HUDEP-2 (cell line): ENCODE results near the gene ATRIP.
A peak's percentile ranks its signal among the peaks of the same experiment; 100 is the strongest.

Experiments used
- DNase-seq, 76 experiments: peaks; one replicate each; lab custom pipeline; 2025; ENCODE audit not compliant: unreplicated experiment in 76 of 76; lab: John Stamatoyannopoulos, UW

ATRIP gene

DNA sequence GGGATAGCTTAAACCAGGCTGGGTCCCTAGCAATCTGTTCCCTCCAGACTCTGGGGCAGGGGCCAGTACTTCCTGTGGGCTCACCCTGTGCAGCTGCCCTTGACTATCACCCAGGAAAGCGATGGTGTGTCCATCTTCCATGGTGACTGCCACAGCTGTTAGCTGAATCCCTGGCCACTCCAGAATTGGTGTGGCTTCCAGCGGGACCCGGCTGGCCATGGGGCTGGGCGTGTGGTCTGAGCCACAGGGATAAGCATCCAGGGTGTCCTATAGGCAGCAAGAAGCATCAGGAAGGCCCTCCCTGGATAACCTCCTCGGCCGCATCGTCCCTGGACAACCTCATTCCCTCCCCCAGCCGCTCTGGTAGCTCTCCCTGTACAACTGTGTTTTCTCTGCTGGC lies 23.9 kb upstream of the ATRIP start:
- DNase-seq = no peak

DNA sequence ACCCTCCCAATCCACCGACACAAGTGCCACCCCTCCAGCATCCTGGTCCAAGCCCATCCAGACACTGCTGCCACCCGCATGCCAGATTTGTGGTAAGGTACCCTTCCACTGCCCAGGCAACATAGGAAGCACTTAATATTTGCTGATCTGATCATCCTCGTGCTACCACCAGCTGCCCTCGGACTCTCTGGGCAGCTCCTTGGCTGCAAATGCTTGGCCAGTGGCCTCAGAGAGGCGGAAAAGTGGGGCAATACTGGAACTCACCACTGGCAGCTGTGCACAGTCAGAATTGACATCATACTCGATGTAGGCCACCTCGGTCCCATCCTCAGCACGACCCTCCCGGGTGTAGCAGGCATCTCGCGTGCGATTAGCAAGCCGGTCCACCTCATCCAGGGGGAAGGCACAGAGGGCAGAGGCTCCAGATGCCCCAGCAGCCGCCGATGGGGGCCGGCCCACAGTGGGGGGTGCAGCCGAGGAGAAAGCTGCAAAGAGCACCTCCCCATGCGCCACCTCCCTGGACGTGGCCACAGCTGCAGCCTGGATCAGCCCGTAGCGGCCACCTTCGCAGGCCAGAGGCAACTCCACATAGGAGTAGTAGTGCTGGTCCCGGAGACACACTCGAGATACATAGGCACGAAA lies 23.2 kb upstream of the ATRIP start:
- no peak for DNase-seq

DNA sequence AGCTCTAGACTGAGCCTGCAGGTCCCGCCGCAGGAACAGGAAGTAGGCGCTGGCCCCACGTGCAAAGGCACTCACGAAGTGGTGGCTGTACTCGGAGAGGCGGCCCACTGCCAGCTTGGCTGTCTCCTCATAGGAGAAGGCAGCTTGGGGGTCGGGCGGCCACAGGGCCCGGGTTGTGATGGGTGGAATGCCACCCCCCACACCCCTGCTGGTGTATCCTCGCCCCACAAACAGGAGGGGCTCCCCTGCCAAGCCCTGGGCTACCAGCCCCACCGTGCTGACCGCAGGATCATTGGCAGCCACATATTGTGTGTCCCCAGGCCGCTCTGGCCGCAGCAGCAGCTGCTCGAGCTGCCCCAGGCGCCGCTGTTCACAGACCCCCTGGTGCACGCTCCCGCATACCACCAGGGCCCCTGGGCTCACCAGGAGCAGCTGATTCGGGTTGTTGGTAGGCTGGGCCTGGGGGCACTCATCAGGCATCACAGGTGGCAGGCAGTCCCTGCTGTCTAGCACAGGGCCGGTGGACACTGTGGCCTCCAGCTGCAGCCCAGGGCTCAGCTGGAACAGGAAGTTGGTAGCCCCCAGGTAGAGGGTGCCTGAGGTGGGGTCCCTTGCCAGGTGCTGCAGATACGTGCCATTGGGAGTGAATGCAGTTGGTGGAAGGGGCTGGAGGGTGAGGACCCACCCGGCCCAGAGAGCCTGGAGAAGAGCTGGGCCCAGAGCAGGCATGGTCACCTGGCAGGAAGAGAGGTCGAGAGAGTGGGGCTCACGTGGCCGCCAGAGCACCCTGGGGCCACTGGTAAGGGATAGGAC lies 22.4 kb upstream of the ATRIP start:
- no peak for DNase-seq

- DNase-seq = no peak
Observed at GRCh38 chr3:48425281-48425812, 21.2 kb upstream of the ATRIP start.

- DNase-seq = no peak
Observed at GRCh38 chr3:48426401-48426909, 20.1 kb upstream of the ATRIP start.

GRCh38 chr3:48426944-48427629 lies 19.4 kb upstream of the ATRIP start:
- no peak for DNase-seq

DNA sequence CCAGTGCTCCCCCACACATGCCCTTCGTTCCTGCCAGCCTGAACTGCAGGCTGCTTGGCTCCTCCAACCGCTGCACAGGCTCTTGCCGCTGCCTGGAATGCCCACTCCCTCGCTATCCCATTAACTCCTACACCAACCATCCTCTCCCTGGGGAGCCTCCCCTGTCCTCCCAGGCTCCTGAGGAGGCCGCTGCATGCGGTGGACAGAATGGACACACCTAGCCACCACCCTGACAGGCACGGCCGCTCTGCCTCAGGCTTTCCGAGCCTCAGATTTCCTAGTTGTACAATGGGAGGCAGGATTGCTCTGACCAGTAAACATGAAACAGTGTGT lies 18.9 kb upstream of the ATRIP start:
- DNase-seq = no peak

DNA sequence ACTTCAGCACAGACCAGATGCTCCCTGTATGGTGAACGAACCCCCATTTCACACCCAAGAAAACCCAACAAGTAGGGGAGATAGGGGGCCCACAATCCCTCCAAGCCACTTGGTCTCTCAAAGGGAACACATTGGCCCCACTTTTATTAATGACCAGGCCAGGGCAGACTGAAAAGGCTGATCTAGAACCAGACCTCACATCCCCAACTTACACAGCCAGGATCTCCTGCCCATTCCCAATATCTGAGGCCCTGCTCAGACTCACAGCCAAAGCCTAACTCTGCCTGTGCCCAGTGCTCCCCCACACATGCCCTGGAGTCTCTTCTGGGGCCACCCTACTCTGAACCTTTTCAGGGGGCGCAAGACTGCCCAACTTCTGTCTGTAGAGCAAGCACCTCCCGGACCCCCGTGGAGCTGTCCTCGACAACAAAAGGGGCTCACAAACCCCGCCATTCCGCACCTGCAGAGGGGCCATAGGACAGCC lies 18.4 kb upstream of the ATRIP start:
- DNase-seq = no peak

- no peak for DNase-seq
Observed at GRCh38 chr3:48428572-48429316, 17.8 kb upstream of the ATRIP start.

GRCh38 chr3:48429317-48429959 lies 17.1 kb upstream of the ATRIP start:
- DNase-seq = peak in 4 of 76 experiments; percentile 9 to 25 (median 16)

DNA sequence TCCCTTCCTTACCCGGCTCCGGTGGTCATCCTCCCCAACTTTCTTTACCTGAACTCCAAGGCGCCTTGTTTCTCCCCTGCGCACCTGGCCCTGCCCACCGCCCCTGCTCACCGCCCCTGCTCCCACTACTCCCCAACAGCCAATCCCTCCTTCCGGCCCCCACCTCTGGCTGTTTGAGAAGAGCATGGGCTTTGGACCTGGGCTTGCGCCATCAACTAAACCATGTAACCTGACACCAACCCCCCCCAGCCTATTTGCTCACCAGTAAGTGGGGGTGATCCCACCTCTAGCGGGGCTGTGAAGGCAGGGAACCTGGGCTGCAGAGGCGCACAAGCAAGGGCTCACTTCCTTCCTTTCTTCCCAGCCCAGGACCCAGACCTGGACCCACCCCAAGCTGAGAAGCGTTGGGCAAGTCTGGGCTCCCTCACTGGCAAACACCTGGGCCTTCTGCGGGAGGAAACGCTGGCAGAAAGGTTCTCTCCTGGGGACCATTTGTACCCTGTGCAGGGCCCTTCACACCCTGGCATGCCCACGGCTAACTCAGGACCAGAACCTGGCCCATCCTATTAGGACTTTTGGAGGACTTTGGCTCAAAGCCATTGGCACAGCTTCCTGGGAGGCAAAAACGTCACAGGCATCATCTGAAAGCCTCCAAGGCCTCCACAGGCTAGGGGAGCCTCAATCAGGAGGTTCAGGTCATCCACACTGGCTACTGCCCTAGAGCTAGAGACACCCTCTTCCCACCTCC lies 16.4 kb upstream of the ATRIP start, which contains the start of gene PLXNB1:
Gene PLXNB1, minus strand, starts transcription at position 127 of the 748 bp plus-strand sequence. CDS start 5,475 bp downstream, outside the sequence.
- DNase-seq = no peak

DNA sequence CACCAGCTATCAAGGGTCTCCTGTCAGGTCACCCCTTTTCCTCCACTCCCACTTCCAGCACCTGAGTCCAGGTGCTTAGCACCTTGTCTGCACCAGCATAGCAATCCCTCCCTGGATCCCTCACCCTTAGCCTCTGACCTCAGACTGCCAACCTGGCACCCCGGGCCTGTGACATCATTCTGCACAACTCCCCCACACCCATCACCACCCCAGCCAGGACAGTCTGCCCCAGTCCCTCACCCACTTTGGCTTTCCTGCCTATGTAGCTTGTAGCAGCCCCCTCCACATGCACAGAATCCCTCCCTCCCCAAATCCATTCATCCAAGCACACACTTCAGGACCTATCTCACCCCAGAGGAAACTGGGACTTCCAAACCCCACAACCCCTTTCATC lies 15.8 kb upstream of the ATRIP start:
- DNase-seq = no peak

DNA sequence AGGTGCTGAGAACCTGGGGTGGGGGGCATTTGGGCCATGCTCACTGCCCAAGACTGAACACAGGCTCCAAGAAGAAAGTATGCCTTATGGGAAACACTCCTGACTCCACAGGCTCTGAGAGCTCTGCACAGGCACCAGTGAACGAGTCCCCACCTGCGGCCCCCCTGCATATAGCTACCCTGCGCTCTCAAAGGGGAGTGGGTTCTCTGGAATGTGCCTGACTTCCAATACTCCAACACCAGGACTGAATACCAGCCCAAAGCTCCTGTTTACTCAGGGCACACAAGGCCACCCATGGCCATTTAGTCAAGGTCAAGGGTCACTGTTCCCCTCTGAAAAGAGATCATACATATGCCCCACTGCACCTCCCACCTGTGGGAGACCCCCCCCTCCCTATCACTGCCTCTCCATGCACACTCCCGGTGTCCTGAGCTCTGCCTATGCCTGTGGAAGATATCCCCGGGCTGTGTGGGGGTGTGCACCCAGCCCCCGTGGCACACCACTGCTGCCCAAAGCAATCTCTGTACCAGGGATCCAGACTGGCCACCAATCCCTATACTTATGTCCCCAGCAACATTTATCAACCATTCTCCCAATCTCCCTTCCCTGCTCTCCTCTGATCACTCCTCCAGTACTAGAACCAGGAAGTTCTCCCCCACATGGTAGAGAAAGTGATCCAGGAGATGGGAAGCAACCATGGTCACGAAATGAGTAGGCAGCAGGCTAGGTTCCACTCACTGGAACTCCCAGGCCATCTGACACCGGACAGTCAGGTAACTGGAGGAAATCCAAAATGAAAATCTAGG lies 15.1 kb upstream of the ATRIP start:
- DNase-seq = no peak

GRCh38 chr3:48432411-48433371 lies 13.8 kb upstream of the ATRIP start:
- peak in 1 of 76 experiments; percentile 19 for DNase-seq

- DNase-seq = no peak
Observed at GRCh38 chr3:48433472-48434118, 12.9 kb upstream of the ATRIP start.

DNA sequence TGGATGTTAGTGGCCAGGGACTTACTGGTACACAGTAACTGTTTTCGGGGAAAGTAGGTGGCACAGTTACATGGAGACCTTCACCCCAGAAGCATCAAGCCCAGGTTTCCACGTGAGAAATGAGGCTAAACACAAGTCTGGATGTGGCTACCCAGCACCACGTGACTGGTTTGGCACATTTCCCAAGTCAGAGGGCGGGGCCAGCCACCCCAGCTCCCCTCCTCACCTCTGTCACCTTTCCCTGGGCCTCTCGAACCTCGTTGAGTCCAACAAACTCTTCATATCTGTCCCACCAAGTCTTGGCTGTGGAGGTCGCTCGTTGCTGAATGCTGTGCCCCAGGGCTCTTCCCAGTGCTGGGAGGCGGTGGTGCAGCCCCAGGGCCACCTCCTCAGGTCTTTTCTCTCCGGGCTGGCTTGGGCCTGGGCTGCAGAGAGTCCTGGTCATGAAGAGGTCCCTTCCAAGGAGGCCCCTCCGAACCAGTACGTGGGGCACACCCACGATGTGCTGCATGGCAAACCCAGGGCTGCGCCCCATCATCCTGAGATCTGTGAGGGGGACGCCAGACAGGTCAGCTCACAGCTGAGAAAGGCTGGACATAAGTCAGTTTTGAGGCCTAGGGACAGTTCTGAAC lies 11.8 kb upstream of the ATRIP start:
- DNase-seq = peak in 28 of 76 experiments; percentile 3 to 38 (median 18)
